Measurements from ENCODE around the gene EEF1A1.
A peak's percentile ranks its signal among the peaks of the same experiment; 100 is the strongest.

EEF1A1 gene

GRCh38 chr6:73565767-73566485 is 45.1 kb upstream of the EEF1A1 start:
- Histone ChIP-seq H3K9ac (ENCODE audit: low read depth, low read length, poor library complexity) (no peak overlapping the region), H4K91ac (ENCODE audit: low read depth, low read length, poor library complexity) (no peak overlapping the region), H2BK120ac (ENCODE audit: low read depth, low read length) (no peak overlapping the region), H4K8ac (ENCODE audit: low read depth, low read length) (no peak overlapping the region), H3K4me1 (ENCODE audit: control insufficient read depth in 2 of 2, insufficient read depth in 1 of 2, low read depth in 1 of 2, low read length in 2 of 2) (peaks cover 8% of the 10 kb centered on the region in 2 donors), H2AFZ (ENCODE audit: low read length) (peak overlapping the region; percentile 68), H3K27me3 (ENCODE audit: control insufficient read depth in 3 of 3, insufficient read depth in 3 of 3, low read depth in 1 of 3, low read length in 3 of 3) (no peaks in the 10 kb centered on the region), H2BK15ac (ENCODE audit: low read length) (no peak overlapping the region), H3K79me1 (ENCODE audit: low read depth, low read length) (no peaks in the 10 kb centered on the region), H3K4me3 (ENCODE audit: low read length in 2 of 2) (no peak overlapping the region), H2BK12ac (ENCODE audit: low read length) (no peak overlapping the region), H3K14ac (ENCODE audit: low read length) (no peak overlapping the region), H3K36me3 (replicated peaks in 1 of 2; ENCODE audit: control insufficient read depth in 2 of 2, insufficient read depth in 2 of 2, low read length in 2 of 2) (no peaks in the 10 kb centered on the region), H3K27ac (replicated peaks; ENCODE audit: low read length) (peak overlapping the region; percentile 58), H3K4ac (ENCODE audit: low read length) (no peak overlapping the region), H3K23ac (ENCODE audit: low read depth, low read length, poor library complexity) (no peak overlapping the region), H2AK5ac (ENCODE audit: low read depth, low read length) (no peak overlapping the region), H3K4me2 (ENCODE audit: insufficient read depth, low read length, poor library complexity, severe bottlenecking) (no peak overlapping the region), H3K9me3 (replicated peaks in 1 of 2; ENCODE audit: control insufficient read depth in 2 of 2, insufficient read depth in 1 of 2, low read depth in 1 of 2, low read length in 2 of 2) (peaks cover 0 to 2% of the 10 kb centered on the region in 2 donors), H3K18ac (ENCODE audit: low read length) (no peak overlapping the region), H2BK5ac (ENCODE audit: low read length) (no peak overlapping the region)
- no CpG with 5 or more reads among the region's 11 CpGs for WGBS, 2 donors (ENCODE audit: extremely low coverage in 2 of 2, insufficient read length in 2 of 2, insufficient replicate concordance in 1 of 2)
- peak; percentile 42 for DNase-seq (ENCODE audit: low spot score)

GRCh38 chr6:73564578-73565345 is 43.9 kb upstream of the EEF1A1 start:
- Histone ChIP-seq H3K79me1 (ENCODE audit: low read depth, low read length) (no peaks in the 10 kb centered on the region), H2BK5ac (ENCODE audit: low read length) (no peak overlapping the region), H3K23ac (ENCODE audit: low read depth, low read length, poor library complexity) (no peak overlapping the region), H2BK120ac (ENCODE audit: low read depth, low read length) (no peak overlapping the region), H3K9ac (ENCODE audit: low read depth, low read length, poor library complexity) (no peak overlapping the region), H3K27ac (replicated peaks; ENCODE audit: low read length) (no peak overlapping the region), H3K4ac (ENCODE audit: low read length) (no peak overlapping the region), H2BK15ac (ENCODE audit: low read length) (no peak overlapping the region), H3K4me2 (ENCODE audit: insufficient read depth, low read length, poor library complexity, severe bottlenecking) (no peak overlapping the region), H2BK12ac (ENCODE audit: low read length) (no peak overlapping the region), H2AFZ (ENCODE audit: low read length) (peak overlapping the region; percentile 8), H3K18ac (ENCODE audit: low read length) (peak overlapping the region; percentile 13), H4K91ac (ENCODE audit: low read depth, low read length, poor library complexity) (no peak overlapping the region), H3K36me3 (replicated peaks in 1 of 2; ENCODE audit: control insufficient read depth in 2 of 2, insufficient read depth in 2 of 2, low read length in 2 of 2) (no peaks in the 10 kb centered on the region), H3K27me3 (ENCODE audit: control insufficient read depth in 3 of 3, insufficient read depth in 3 of 3, low read depth in 1 of 3, low read length in 3 of 3) (no peaks in the 10 kb centered on the region), H4K8ac (ENCODE audit: low read depth, low read length) (no peak overlapping the region), H3K14ac (ENCODE audit: low read length) (no peak overlapping the region), H3K4me1 (ENCODE audit: control insufficient read depth in 2 of 2, insufficient read depth in 1 of 2, low read depth in 1 of 2, low read length in 2 of 2) (peaks cover 8 to 13% of the 10 kb centered on the region in 2 donors), H3K9me3 (replicated peaks in 1 of 2; ENCODE audit: control insufficient read depth in 2 of 2, insufficient read depth in 1 of 2, low read depth in 1 of 2, low read length in 2 of 2) (peaks cover 0 to 2% of the 10 kb centered on the region in 2 donors), H3K4me3 (ENCODE audit: low read length in 2 of 2) (no peak overlapping the region), H2AK5ac (ENCODE audit: low read depth, low read length) (no peak overlapping the region)
- WGBS, 2 donors (ENCODE audit: extremely low coverage in 2 of 2, insufficient read length in 2 of 2, insufficient replicate concordance in 1 of 2), result no CpG with 5 or more reads among the region's 17 CpGs
- no peak for DNase-seq (ENCODE audit: low spot score)

- Histone ChIP-seq H3K27me3 (ENCODE audit: control insufficient read depth in 3 of 3, insufficient read depth in 3 of 3, low read depth in 1 of 3, low read length in 3 of 3) (no peaks in the 10 kb centered on the region), H3K36me3 (replicated peaks in 1 of 2; ENCODE audit: control insufficient read depth in 2 of 2, insufficient read depth in 2 of 2, low read length in 2 of 2) (no peaks in the 10 kb centered on the region), H3K4ac (ENCODE audit: low read length) (no peak overlapping the region), H3K18ac (ENCODE audit: low read length) (no peak overlapping the region), H2BK120ac (ENCODE audit: low read depth, low read length) (no peak overlapping the region), H3K9ac (ENCODE audit: low read depth, low read length, poor library complexity) (no peak overlapping the region), H3K4me1 (ENCODE audit: control insufficient read depth in 2 of 2, insufficient read depth in 1 of 2, low read depth in 1 of 2, low read length in 2 of 2) (peaks cover 18 to 24% of the 10 kb centered on the region in 2 donors), H2BK5ac (ENCODE audit: low read length) (no peak overlapping the region), H2BK12ac (ENCODE audit: low read length) (no peak overlapping the region), H3K14ac (ENCODE audit: low read length) (no peak overlapping the region), H3K23ac (ENCODE audit: low read depth, low read length, poor library complexity) (no peak overlapping the region), H3K9me3 (replicated peaks in 1 of 2; ENCODE audit: control insufficient read depth in 2 of 2, insufficient read depth in 1 of 2, low read depth in 1 of 2, low read length in 2 of 2) (peaks cover 0 to 2% of the 10 kb centered on the region in 2 donors), H2AFZ (ENCODE audit: low read length) (no peak overlapping the region), H3K27ac (replicated peaks; ENCODE audit: low read length) (no peak overlapping the region), H4K91ac (ENCODE audit: low read depth, low read length, poor library complexity) (no peak overlapping the region), H3K4me3 (ENCODE audit: low read length in 2 of 2) (no peak overlapping the region), H2AK5ac (ENCODE audit: low read depth, low read length) (no peak overlapping the region), H3K4me2 (ENCODE audit: insufficient read depth, low read length, poor library complexity, severe bottlenecking) (no peak overlapping the region), H3K79me1 (ENCODE audit: low read depth, low read length) (no peaks in the 10 kb centered on the region), H4K8ac (ENCODE audit: low read depth, low read length) (no peak overlapping the region), H2BK15ac (ENCODE audit: low read length) (no peak overlapping the region)
- no CpG with 5 or more reads among the region's 2 CpGs for whole genome bisulfite sequencing, 2 donors (ENCODE audit: extremely low coverage in 2 of 2, insufficient read length in 2 of 2, insufficient replicate concordance in 1 of 2)
- no peak for DNase-seq (ENCODE audit: low spot score)
Observed at GRCh38 chr6:73562558-73562957, 41.7 kb upstream of the EEF1A1 start.

- no peaks in the 10 kb centered on the region for H3K27me3 ChIP-seq (ENCODE audit: control insufficient read depth in 3 of 3, insufficient read depth in 3 of 3, low read depth in 1 of 3, low read length in 3 of 3)
- H3K14ac ChIP-seq (ENCODE audit: low read length), result no peak overlapping the region
- no peak overlapping the region for H3K18ac ChIP-seq (ENCODE audit: low read length)
- H2BK12ac ChIP-seq (ENCODE audit: low read length), result no peak overlapping the region
- no peak for DNase-seq (ENCODE audit: low spot score)
- no peak overlapping the region for H4K8ac ChIP-seq (ENCODE audit: low read depth, low read length)
- H4K91ac ChIP-seq (ENCODE audit: low read depth, low read length, poor library complexity), result no peak overlapping the region
- no peak overlapping the region for H3K9ac ChIP-seq (ENCODE audit: low read depth, low read length, poor library complexity)
- H3K79me1 ChIP-seq (ENCODE audit: low read depth, low read length), result no peaks in the 10 kb centered on the region
- H2BK15ac ChIP-seq (ENCODE audit: low read length), result no peak overlapping the region
- no peak overlapping the region for H2AK5ac ChIP-seq (ENCODE audit: low read depth, low read length)
- peak overlapping the region; percentile 76 for H2AFZ ChIP-seq (ENCODE audit: low read length)
- H3K36me3 ChIP-seq (replicated peaks in 1 of 2; ENCODE audit: control insufficient read depth in 2 of 2, insufficient read depth in 2 of 2, low read length in 2 of 2), result no peaks in the 10 kb centered on the region
- H3K4ac ChIP-seq (ENCODE audit: low read length), result no peak overlapping the region
- 100% methylated on average over 1 of the region's 9 CpGs; no CpG with 5 or more reads in 1 of the 2 donors for WGBS, 2 donors (ENCODE audit: extremely low coverage in 2 of 2, insufficient read length in 2 of 2, insufficient replicate concordance in 1 of 2)
- no peak overlapping the region for H3K23ac ChIP-seq (ENCODE audit: low read depth, low read length, poor library complexity)
- no peak overlapping the region for H3K4me2 ChIP-seq (ENCODE audit: insufficient read depth, low read length, poor library complexity, severe bottlenecking)
- H3K27ac ChIP-seq (replicated peaks; ENCODE audit: low read length), result no peak overlapping the region
- H2BK5ac ChIP-seq (ENCODE audit: low read length), result no peak overlapping the region
- no peak overlapping the region for H2BK120ac ChIP-seq (ENCODE audit: low read depth, low read length)
- H3K9me3 ChIP-seq (replicated peaks in 1 of 2; ENCODE audit: control insufficient read depth in 2 of 2, insufficient read depth in 1 of 2, low read depth in 1 of 2, low read length in 2 of 2), result no peaks in the 10 kb centered on the region
- H3K4me3 ChIP-seq (ENCODE audit: low read length in 2 of 2), result no peak overlapping the region
- peaks cover 18 to 28% of the 10 kb centered on the region in 2 donors for H3K4me1 ChIP-seq (ENCODE audit: control insufficient read depth in 2 of 2, insufficient read depth in 1 of 2, low read depth in 1 of 2, low read length in 2 of 2)
Observed at GRCh38 chr6:73560853-73561407, 40.1 kb upstream of the EEF1A1 start.

Measured in neuronal stem cell (in vitro differentiated cells).